Osteocyte (in vitro differentiated cells): ENCODE data around the gene RABGGTA. TPM values are rescaled to one million over a fixed set of nuclear protein-coding genes. Genes with fewer than 3 reads are reported as not detected.
"Not testable (repeated sequence)": the region's sequence is repeated elsewhere in the genome, so short reads cannot be mapped to it uniquely, and the experiment has no call there.

Experiments
- DNase-seq: peaks from one replicate; pipeline ENCODE4 v3.0.0; 2021; ENCODE audit warnings: mixed read lengths; ENCODE audit not compliant: unreplicated experiment; ENCODE audit errors: extremely low spot score
- H3K27ac Mint-ChIP-seq: one replicate; pipeline ENCODE4 v1.8.0; 2021; ENCODE audit warnings: mild to moderate bottlenecking, mixed read lengths; ENCODE audit not compliant: unreplicated experiment
- H3K27me3 Mint-ChIP-seq: one replicate; pipeline ENCODE4 v1.8.0; 2021; ENCODE audit warnings: mixed read lengths; ENCODE audit not compliant: unreplicated experiment
- H3K36me3 Mint-ChIP-seq: one replicate; pipeline ENCODE4 v1.8.0; 2021; ENCODE audit warnings: mixed read lengths; ENCODE audit not compliant: unreplicated experiment
- H3K4me1 Mint-ChIP-seq: one replicate; pipeline ENCODE4 v1.8.0; 2021; ENCODE audit warnings: mixed read lengths; ENCODE audit not compliant: unreplicated experiment
- H3K4me3 Mint-ChIP-seq: one replicate; pipeline ENCODE4 v1.8.0; 2021; ENCODE audit warnings: mild to moderate bottlenecking, moderate library complexity, mixed read lengths; ENCODE audit not compliant: unreplicated experiment
- H3K9me3 Mint-ChIP-seq: one replicate; pipeline ENCODE4 v1.8.0; 2021; ENCODE audit warnings: mixed read lengths; ENCODE audit not compliant: unreplicated experiment
- CTCF ChIP-seq: fragments of 200-600 bp; sonication (generic); IDR thresholded peaks from 2 replicates; pipeline ENCODE4 v1.5.0; 2021; ENCODE audit warnings: antibody characterized with exemption, mild to moderate bottlenecking, moderate library complexity
- total RNA-seq: library from RNA; stranded (reverse); gene quantifications from 2 replicates; pipeline ENCODE4 v1.2.1, GENCODE V29; 2021

RABGGTA gene
- total RNA-seq, 1 donor from 2014 or later, result 30.8 TPM

- TF ChIP-seq CTCF, result no peak
- Mint-ChIP-seq H3K27ac (peak within 1 kb of the TSS; percentile 95), H3K4me1 (peaks cover 35% of the 10 kb centered on the region), H3K27me3 (no peaks in the 10 kb centered on the region), H3K36me3 (peaks cover 15% of the 10 kb centered on the region), H3K4me3 (peak within 1 kb of the TSS; percentile 100), H3K9me3 (no peaks in the 10 kb centered on the region)
- peak; percentile 94 for DNase-seq
Observed at GRCh38 chr14:24232121-24232644, 39.2 kb downstream of the RABGGTA start, which contains the start of gene NEDD8. Gene NEDD8 (minus strand): TSS chr14:24232367. CDS start chr14:24232267, 100 bp downstream.

GRCh38 chr14:24231263-24232120 lies 39.9 kb downstream of the RABGGTA start:
- H3K27ac Mint-ChIP-seq, result peak overlapping the region; percentile 95
- DNase-seq, result no peak
- no peaks in the 10 kb centered on the region for H3K9me3 Mint-ChIP-seq
- H3K27me3 Mint-ChIP-seq, result no peaks in the 10 kb centered on the region
- peak overlapping the region; percentile 100 for H3K4me3 Mint-ChIP-seq
- H3K4me1 Mint-ChIP-seq, result peaks cover 35% of the 10 kb centered on the region
- H3K36me3 Mint-ChIP-seq, result peaks cover 8% of the 10 kb centered on the region
- no peak for TF ChIP-seq CTCF

- Mint-ChIP-seq H3K27me3 (no peaks in the 10 kb centered on the region), H3K36me3 (no peaks in the 10 kb centered on the region), H3K27ac (no peak overlapping the region), H3K9me3 (no peaks in the 10 kb centered on the region), H3K4me3 (no peak overlapping the region), H3K4me1 (peaks cover 28% of the 10 kb centered on the region)
- no peak for DNase-seq
- TF ChIP-seq CTCF, result no peak
Observed at GRCh38 chr14:24228902-24229301, 42.5 kb downstream of the RABGGTA start.

- no peak for DNase-seq
- no peaks in the 10 kb centered on the region for H3K9me3 Mint-ChIP-seq
- TF ChIP-seq CTCF, result no peak
- H3K36me3 Mint-ChIP-seq, result no peaks in the 10 kb centered on the region
- peaks cover 19% of the 10 kb centered on the region for H3K4me1 Mint-ChIP-seq
- no peak overlapping the region for H3K27ac Mint-ChIP-seq
- H3K27me3 Mint-ChIP-seq, result no peaks in the 10 kb centered on the region
- H3K4me3 Mint-ChIP-seq, result no peak overlapping the region
Observed at GRCh38 chr14:24226473-24226872, 44.9 kb downstream of the RABGGTA start.

- no peaks in the 10 kb centered on the region for H3K9me3 Mint-ChIP-seq
- H3K36me3 Mint-ChIP-seq, result no peaks in the 10 kb centered on the region
- peaks cover 11% of the 10 kb centered on the region for H3K4me1 Mint-ChIP-seq
- no peak overlapping the region for H3K27ac Mint-ChIP-seq
- DNase-seq, result no peak
- no peaks in the 10 kb centered on the region for H3K27me3 Mint-ChIP-seq
- no peak overlapping the region for H3K4me3 Mint-ChIP-seq
- no peak for TF ChIP-seq CTCF
Observed at GRCh38 chr14:24224618-24225071, 46.8 kb downstream of the RABGGTA start.

GRCh38 chr14:24222987-24223386 lies 48.4 kb downstream of the RABGGTA start:
- not testable (repeated sequence) for H3K36me3 Mint-ChIP-seq, H3K9me3 Mint-ChIP-seq, H3K27me3 Mint-ChIP-seq

More at GRCh38 chr14:24222987-24223386, 48.4 kb downstream of the RABGGTA start:
- H3K4me3 Mint-ChIP-seq, H3K27ac Mint-ChIP-seq, H3K4me1 Mint-ChIP-seq, DNase-seq: not testable (repeated sequence)
